Effector CD4-positive, alpha-beta T cell (primary cell): Measurements from ENCODE around the gene NKPD1.

Experiments
- DNase-seq: peaks from one replicate; pipeline ENCODE4 v3.0.0-alpha.2; 2020
- total RNA-seq: gene quantifications from one replicate; lab custom pipeline; 2026; lab: John Stamatoyannopoulos, UW

NKPD1 gene, protein sequence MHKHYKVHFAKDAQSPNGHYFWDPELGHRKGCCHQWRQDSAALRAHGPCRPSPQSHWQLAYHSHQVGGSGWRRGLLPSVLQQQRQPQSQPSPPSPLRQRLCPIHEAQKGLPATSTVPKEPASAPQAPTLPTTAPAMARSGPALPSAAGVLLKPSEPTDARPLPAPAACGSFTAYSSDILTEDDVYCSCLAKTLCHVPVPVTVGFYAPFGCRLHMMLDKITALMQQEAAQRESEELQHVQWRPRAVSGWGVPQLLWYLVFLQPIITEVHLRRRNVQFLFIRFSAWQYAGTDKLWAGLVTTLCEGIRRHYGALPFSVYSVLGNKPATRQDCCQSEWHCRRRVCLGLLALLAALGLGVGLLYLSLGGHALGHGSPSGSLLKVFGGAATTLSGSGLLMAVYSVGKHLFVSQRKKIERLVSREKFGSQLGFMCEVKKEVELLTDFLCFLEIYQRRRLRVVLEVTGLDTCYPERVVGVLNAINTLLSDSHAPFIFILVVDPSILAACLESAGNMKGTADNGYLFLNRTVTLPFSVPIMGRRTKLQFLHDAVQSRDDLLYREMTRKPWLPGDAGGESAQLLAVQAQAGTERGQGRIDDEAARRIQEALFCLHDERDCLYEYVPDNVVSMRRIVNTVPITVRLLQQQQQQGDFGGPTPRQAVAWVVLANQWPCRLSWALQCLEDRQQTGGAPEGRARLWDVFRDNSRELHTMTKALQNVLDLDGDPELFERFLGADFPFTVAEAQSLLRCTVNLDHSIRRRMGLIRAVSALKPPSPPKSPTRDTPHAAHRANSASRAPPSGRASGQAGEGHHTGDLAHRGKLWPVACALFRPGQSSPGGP
- 4.5 reads per million, percentile 18 among the genes with 10 or more reads in this experiment for total RNA-seq

DNA sequence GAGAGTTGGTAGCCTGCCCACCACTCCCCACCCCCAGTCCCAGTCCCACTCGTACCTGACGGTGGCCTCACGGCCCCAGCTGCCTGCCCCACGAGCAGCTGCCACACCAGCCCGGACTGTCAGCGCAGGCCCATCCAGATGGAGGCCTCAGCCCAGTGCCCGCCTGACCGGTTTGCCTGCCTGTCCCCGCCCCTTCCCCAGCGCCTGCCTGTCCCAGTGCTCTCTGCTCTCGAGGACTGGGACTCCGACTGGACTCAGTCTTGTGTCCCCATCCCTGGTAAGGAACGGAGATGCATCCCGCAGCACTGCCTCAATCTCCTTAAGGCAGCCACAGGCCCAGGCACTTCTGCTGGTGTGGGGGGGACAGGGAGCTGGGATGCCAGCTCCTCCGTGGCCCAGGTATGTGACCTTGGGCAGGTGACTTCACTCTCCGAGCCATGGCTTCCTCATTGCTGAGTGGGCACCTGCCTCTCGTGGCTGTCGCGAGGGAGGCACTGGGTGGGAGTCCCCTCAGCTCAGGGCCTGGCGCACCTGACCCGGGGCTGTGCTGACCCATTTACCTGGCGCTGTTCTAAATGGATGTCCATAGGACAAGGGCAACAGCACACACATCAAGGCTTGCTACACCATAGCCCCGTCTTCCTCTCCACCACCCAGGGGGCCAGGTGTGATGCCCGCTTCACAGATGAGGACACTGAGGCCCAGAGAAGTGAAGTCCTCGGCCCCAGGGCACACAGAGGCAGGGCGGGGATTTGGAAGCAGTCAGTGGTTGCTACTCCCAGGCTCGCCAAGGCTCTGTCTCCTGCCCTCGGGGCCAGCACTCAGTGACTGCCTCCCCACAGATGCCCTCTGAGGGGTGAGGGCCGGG, at the start of gene NKPD1:
TSS of gene NKPD1 (minus strand) at position 113 of the 868 bp plus-strand sequence. CDS start 832 bp downstream, outside the sequence.
- DNase-seq = no peak

GRCh38 chr19:45206328-45206727, 45.5 kb upstream of the NKPD1 start:
- no peak for DNase-seq

DNA sequence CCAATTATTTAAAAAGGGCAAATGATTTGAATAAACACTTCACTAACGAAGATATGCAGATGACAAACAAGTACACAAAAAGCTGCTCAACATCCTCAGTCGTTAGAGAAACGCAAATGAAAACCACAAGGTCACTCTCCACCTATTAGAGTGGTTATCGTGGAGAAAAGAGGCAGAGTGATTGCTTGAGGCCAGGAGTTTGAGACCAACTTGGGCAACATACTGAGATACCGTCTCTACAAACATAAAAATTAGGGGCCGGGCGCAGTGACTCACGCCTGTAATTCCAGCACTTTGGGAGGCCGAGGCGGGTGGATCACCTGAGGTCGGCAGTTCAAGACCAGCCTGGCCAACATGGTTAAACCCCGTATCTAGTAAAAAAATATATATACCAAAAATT, 45.0 kb upstream of the NKPD1 start:
- no peak for DNase-seq

- DNase-seq = no peak
These were observed 41.9 kb upstream of the NKPD1 start for GRCh38 chr19:45202637-45203036.

DNA sequence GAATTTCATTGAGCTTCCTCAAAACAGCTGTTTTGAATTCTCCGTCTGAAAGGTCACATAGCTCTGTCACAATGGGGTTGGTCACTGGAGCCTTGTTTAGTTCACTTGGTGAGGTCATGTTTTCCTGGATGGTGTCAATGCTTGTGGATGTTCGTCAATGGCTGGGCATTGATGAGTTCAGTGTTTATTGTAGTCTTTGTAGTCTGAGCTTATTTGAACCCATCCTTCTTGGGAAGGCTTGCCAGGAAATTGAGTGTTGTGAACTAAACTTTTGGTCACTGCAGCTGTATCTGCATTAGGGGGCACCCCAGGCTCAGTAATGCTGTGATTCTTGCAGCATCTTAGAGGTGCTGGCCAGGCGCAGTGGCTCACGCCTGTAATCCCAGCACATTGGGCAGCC, 39.8 kb upstream of the NKPD1 start:
- no peak for DNase-seq

GRCh38 chr19:45195764-45196163, 35.0 kb upstream of the NKPD1 start:
- DNase-seq = no peak

- DNase-seq = no peak
These were observed 30.6 kb upstream of the NKPD1 start for GRCh38 chr19:45191375-45191774.

GRCh38 chr19:45189971-45190370, 29.2 kb upstream of the NKPD1 start:
- no peak for DNase-seq

DNA sequence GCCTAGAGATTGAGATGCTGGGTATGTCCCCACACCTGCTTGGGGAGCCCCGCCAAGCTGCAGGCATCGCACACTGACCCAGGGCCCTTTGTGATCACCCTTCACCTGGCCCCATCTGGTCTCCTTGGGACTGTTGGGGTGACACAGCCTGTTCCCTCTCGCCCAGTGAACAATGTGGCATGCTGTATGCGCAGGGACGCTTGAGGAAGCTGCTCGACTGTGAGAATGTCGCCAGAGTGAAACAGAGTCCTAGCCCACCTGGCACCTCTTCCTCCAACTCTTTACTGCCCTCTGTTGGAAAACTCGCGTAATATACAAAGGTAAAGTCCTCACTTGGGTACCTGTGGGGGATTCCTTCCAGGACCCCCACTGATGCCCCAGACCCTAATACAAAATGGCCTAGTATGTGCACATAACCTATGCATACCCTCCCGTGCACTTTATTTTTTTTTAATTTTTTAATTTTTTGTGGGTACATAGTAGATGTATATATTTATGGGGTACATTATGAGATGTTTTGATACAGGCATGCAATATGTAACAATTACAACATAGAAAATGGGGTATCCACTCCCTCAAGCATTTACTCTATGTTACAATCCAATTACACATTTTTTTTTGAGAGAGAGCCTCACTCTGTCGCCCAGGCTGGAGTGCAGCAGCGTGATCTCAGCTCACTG, 26.8 kb upstream of the NKPD1 start:
- no peak for DNase-seq

DNA sequence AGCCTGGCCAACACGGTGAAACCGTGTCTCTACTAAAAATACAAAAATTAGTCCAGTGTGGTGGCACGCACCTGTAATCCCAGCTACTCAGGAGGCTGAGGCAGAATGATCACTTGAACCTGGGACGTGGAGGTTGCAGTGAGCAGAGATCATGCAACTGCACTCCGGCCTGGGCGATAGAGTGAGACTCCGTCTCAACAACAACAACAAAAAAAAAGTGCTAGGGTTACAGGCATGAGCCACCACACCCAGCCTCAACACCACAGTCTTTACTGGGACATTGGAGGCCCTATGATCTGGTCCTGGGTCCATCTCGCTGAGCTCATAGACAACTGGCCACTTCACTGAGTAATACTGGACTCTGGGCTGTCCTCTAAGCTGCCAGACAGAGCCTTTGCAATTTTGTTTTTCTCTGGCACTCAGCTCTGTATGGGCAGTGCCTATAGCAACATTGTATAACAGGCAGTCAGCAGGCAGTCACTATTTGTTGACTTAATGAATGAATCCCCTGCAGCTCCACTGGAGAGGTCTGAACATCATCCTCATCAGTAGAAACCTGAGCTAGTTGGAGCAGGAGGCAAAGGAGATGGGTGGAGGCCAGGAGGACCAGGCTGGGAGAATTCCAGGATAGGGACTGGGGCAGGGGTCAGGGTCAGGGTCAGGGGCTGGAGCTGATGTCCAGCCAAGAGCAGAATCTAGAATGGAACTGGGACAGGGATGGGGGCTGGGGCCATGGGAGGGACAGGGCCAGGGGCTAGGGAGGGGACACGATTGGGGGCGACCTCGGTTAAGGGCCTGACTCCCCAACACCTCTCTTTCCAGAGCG, 25.9 kb upstream of the NKPD1 start:
- DNase-seq = no peak

DNA sequence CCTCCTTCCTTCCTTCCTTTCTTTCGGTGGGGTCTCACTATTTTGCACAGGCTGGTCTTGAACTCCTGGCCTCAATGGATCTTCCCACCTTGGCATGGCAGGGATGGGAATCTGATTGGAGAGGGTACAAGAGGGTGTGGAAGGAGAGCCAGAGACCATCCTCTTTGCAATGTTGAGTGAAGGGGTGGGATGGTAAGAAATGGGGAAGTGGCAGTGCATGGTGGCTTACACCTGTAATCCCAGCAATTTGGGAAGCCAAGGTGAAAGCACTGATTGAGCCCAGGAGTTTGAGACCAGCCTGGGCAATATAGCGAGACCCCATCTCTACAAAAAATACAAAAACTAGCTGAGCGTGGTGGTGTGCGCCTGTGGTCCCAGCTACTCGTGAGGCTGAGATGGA, 23.3 kb upstream of the NKPD1 start:
- no peak for DNase-seq

- no peak for DNase-seq
These were observed 22.0 kb upstream of the NKPD1 start for GRCh38 chr19:45182758-45183157.

GRCh38 chr19:45180936-45181335, 20.2 kb upstream of the NKPD1 start:
- no peak for DNase-seq

DNA sequence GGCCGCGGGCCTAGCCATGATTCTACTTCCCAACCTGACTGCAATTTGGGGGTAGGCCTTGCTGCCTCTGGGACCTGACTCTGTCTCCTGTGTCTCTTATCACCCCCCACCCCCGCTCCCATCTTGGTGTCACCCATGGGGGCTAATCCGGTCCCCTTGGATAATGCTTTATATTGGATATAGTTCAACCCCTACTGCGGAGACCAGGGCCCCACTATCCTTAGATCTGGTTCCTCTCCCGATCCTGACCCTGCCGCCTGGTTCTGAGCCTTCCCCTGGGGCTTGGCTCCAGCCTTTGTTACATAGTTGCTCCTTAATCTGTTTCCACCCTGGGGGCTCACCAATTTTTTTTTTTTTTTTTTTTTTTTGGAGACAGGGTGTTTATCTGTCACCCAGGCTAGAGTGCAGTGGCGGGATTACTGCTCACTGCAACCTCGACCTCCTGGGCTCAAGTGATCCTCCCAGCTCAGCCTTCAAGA, 19.1 kb upstream of the NKPD1 start:
- no peak for DNase-seq

DNA sequence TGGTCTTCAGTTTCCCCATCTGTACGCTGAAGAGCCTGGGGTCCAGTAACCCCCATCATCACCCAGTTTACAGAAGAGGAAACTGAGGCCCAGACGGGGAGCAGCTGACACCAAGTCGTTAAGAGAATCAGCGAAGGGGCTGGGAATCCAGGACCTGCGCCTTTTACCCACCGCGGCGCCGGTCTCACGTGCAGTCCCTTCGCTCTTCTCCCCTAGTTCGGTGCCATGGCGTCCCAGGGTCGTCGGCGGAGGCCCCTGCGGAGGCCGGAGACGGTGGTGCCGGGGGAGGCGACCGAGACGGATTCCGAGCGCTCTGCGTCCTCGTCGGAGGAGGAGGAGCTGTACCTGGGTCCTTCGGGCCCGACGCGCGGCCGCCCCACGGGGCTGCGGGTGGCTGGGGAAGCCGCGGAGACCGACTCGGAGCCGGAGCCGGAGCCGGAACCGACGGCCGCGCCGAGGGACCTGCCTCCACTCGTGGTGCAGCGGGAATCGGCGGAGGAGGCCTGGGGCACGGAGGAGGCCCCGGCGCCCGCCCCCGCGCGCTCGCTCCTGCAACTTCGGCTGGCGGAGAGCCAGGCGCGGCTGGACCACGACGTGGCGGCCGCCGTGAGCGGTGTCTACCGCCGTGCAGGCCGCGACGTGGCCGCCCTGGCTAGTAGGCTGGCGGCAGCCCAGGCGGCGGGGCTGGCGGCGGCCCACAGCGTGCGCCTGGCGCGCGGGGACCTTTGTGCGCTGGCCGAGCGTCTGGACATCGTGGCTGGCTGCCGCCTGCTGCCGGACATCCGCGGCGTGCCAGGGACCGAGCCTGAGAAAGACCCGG, 18.5 kb upstream of the NKPD1 start:
- peak; percentile 28 for DNase-seq

GRCh38 chr19:45178262-45179071, 17.7 kb upstream of the NKPD1 start, which contains the start of gene BLOC1S3:
TSS of gene BLOC1S3 (plus strand) at chr19:45178784. CDS start at chr19:45179297, 513 bp downstream.
- DNase-seq = peak; percentile 100

DNA sequence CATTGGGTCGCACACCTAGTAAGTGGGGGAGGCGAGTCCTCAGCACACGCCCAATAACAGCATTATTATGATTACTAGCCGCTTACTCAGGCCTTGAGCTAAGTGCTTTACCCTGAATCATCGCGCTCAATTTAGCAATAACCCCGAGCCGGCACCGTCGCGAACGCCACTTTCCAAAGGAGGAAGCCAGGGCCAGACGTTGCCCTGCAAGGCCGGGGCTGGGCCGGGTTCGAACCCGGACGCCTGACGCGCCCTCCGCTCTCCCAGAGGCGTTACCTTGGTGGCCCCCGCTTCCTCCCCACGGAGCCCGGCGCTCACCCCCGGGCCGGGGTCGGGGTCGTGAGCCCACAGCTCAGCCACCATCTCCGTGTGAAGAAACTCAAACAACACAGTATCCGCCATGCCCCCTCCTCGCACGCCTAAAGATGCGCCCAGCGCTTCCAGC, 17.1 kb upstream of the NKPD1 start, which contains the start of gene TRAPPC6A:
TSS of gene TRAPPC6A (minus strand) at position 421 of the 445 bp plus-strand sequence. CDS start at position 402, 19 bp downstream.
- DNase-seq = no peak

GRCh38 chr19:45175515-45176345, 14.9 kb upstream of the NKPD1 start:
- DNase-seq = no peak
